HEK293 (cell line): Measurements from ENCODE around the gene RHPN2.

Experiments used
- KLF10 ChIP-seq: fragments of 450-650 bp; IDR thresholded peaks from 2 replicates; pipeline ENCODE4 v1.5.1; 2018; ENCODE audit warnings: missing biosample characterization, mild to moderate bottlenecking, missing genetic modification characterization
- KLF16 ChIP-seq: fragments of 450-650 bp; formaldehyde crosslinking; IDR thresholded peaks from 2 replicates; pipeline ENCODE4 v1.5.1; 2017; ENCODE audit warnings: missing biosample characterization, missing genetic modification characterization
- OSR2 ChIP-seq: fragments of 450-650 bp; formaldehyde crosslinking; IDR thresholded peaks from 2 replicates; pipeline ENCODE4 v1.5.1; 2016; ENCODE audit warnings: missing biosample characterization, missing genetic modification characterization
- OVOL3 ChIP-seq: fragments of 450-650 bp; formaldehyde crosslinking; IDR thresholded peaks from 2 replicates; pipeline ENCODE4 v1.5.1; 2016; ENCODE audit warnings: missing biosample characterization, missing genetic modification characterization
- RBAK ChIP-seq: fragments of 450-650 bp; formaldehyde crosslinking; IDR thresholded peaks from 2 replicates; pipeline ENCODE4 v1.5.1; 2016; ENCODE audit warnings: missing biosample characterization, missing genetic modification characterization
- SALL2 ChIP-seq: fragments of 450-650 bp; formaldehyde crosslinking; IDR thresholded peaks from 2 replicates; pipeline ENCODE4 v1.5.0; 2017; ENCODE audit warnings: missing biosample characterization, mild to moderate bottlenecking, missing genetic modification characterization, borderline replicate concordance
- ZBTB48 ChIP-seq: fragments of 450-650 bp; formaldehyde crosslinking; IDR thresholded peaks from 2 replicates; pipeline ENCODE4 v1.5.1; 2016; ENCODE audit warnings: missing biosample characterization, missing genetic modification characterization
- ZFP41 ChIP-seq: fragments of 450-650 bp; formaldehyde crosslinking; IDR thresholded peaks from 2 replicates; pipeline ENCODE4 v1.5.1; 2016; ENCODE audit warnings: missing biosample characterization, missing genetic modification characterization, borderline replicate concordance
- ZNF114 ChIP-seq: fragments of 450-650 bp; formaldehyde crosslinking; IDR thresholded peaks from 2 replicates; pipeline ENCODE4 v1.5.0; 2017; ENCODE audit warnings: missing biosample characterization, missing genetic modification characterization
- ZNF132 ChIP-seq: fragments of 450-650 bp; formaldehyde crosslinking; IDR thresholded peaks from 2 replicates; pipeline ENCODE4 v1.5.1; 2017; ENCODE audit warnings: missing biosample characterization, missing genetic modification characterization, borderline replicate concordance
- ZNF184 ChIP-seq: fragments of 450-650 bp; IDR thresholded peaks from 2 replicates; pipeline ENCODE4 v1.5.1; 2018; ENCODE audit warnings: missing biosample characterization, mild to moderate bottlenecking, missing genetic modification characterization
- ZNF335 ChIP-seq: fragments of 450-650 bp; formaldehyde crosslinking; conservative IDR thresholded peaks from 2 replicates; pipeline ENCODE4 v1.5.1; 2016; ENCODE audit warnings: missing biosample characterization, missing genetic modification characterization
- ZNF404 ChIP-seq: fragments of 450-650 bp; formaldehyde crosslinking; IDR thresholded peaks from 2 replicates; pipeline ENCODE4 v1.5.1; 2017; ENCODE audit warnings: missing biosample characterization, missing genetic modification characterization
- ZNF416 ChIP-seq: fragments of 450-650 bp; formaldehyde crosslinking; IDR thresholded peaks from 2 replicates; pipeline ENCODE4 v1.5.1; 2016; ENCODE audit warnings: missing biosample characterization, missing genetic modification characterization
- ZNF473 ChIP-seq: fragments of 450-650 bp; formaldehyde crosslinking; IDR thresholded peaks from 2 replicates; pipeline ENCODE4 v1.5.1; 2017; ENCODE audit warnings: missing biosample characterization, missing genetic modification characterization
- ZNF548 ChIP-seq: fragments of 450-650 bp; formaldehyde crosslinking; IDR thresholded peaks from 2 replicates; pipeline ENCODE4 v1.5.1; 2016; ENCODE audit warnings: missing biosample characterization, missing genetic modification characterization
- ZNF560 ChIP-seq: fragments of 450-650 bp; formaldehyde crosslinking; IDR thresholded peaks from 2 replicates; pipeline ENCODE4 v1.5.1; 2017; ENCODE audit warnings: missing biosample characterization, missing genetic modification characterization, borderline replicate concordance
- ZNF561 ChIP-seq: fragments of 450-650 bp; IDR thresholded peaks from 2 replicates; pipeline ENCODE4 v1.5.1; 2018; ENCODE audit warnings: missing biosample characterization, missing genetic modification characterization, borderline replicate concordance
- ZNF610 ChIP-seq: fragments of 450-650 bp; formaldehyde crosslinking; IDR thresholded peaks from 2 replicates; pipeline ENCODE4 v1.5.1; 2016; ENCODE audit warnings: missing biosample characterization, missing genetic modification characterization, borderline replicate concordance
- ZNF624 ChIP-seq: fragments of 450-650 bp; formaldehyde crosslinking; IDR thresholded peaks from 2 replicates; pipeline ENCODE4 v1.5.1; 2017; ENCODE audit warnings: missing biosample characterization, missing genetic modification characterization
- ZNF626 ChIP-seq: fragments of 450-650 bp; sonication (Bioruptor Pico); formaldehyde crosslinking; IDR thresholded peaks from 2 replicates; pipeline ENCODE4 v1.5.1; 2018; ENCODE audit warnings: missing biosample characterization, missing genetic modification characterization, inconsistent platforms
- ZNF660 ChIP-seq: fragments of 450-650 bp; IDR thresholded peaks from 2 replicates; pipeline ENCODE4 v1.5.1; 2018; ENCODE audit warnings: missing biosample characterization, mild to moderate bottlenecking, missing genetic modification characterization
- ZNF777 ChIP-seq: fragments of 450-650 bp; formaldehyde crosslinking; IDR thresholded peaks from 2 replicates; pipeline ENCODE4 v1.5.1; 2017; ENCODE audit warnings: missing biosample characterization, missing genetic modification characterization, borderline replicate concordance
- ZNF792 ChIP-seq: fragments of 450-650 bp; formaldehyde crosslinking; IDR thresholded peaks from 2 replicates; pipeline ENCODE4 v1.5.1; 2016; ENCODE audit warnings: missing biosample characterization, missing genetic modification characterization
- ZSCAN16 ChIP-seq: fragments of 450-650 bp; formaldehyde crosslinking; IDR thresholded peaks from 2 replicates; pipeline ENCODE4 v1.5.1; 2016; ENCODE audit warnings: missing biosample characterization, missing genetic modification characterization
- ZSCAN23 ChIP-seq: fragments of 450-650 bp; formaldehyde crosslinking; IDR thresholded peaks from 2 replicates; pipeline ENCODE4 v1.5.1; 2016; ENCODE audit warnings: missing biosample characterization, missing genetic modification characterization
- TF ChIP-seq, protein P1 (sequence below): fragments of 450-650 bp; formaldehyde crosslinking; IDR thresholded peaks from 2 replicates; pipeline ENCODE4 v1.5.1; 2016; ENCODE audit warnings: missing biosample characterization, missing genetic modification characterization
- TF ChIP-seq, protein P2 (sequence below): fragments of 450-650 bp; formaldehyde crosslinking; IDR thresholded peaks from 2 replicates; pipeline ENCODE4 v1.5.1; 2016; ENCODE audit warnings: missing biosample characterization, missing genetic modification characterization
- TF ChIP-seq, protein P3 (sequence below): fragments of 450-650 bp; formaldehyde crosslinking; IDR thresholded peaks from 2 replicates; pipeline ENCODE4 v1.5.1; 2017; ENCODE audit warnings: missing biosample characterization, missing genetic modification characterization
- TF ChIP-seq, protein P4 (sequence below): fragments of 450-650 bp; formaldehyde crosslinking; IDR thresholded peaks from 2 replicates; pipeline ENCODE4 v1.5.1; 2016; ENCODE audit warnings: missing biosample characterization, missing genetic modification characterization
- TF ChIP-seq, protein P5 (sequence below): fragments of 450-650 bp; formaldehyde crosslinking; IDR thresholded peaks from 2 replicates; pipeline ENCODE4 v1.5.1; 2016; ENCODE audit warnings: missing biosample characterization, missing genetic modification characterization

The RHPN2 gene

DNA sequence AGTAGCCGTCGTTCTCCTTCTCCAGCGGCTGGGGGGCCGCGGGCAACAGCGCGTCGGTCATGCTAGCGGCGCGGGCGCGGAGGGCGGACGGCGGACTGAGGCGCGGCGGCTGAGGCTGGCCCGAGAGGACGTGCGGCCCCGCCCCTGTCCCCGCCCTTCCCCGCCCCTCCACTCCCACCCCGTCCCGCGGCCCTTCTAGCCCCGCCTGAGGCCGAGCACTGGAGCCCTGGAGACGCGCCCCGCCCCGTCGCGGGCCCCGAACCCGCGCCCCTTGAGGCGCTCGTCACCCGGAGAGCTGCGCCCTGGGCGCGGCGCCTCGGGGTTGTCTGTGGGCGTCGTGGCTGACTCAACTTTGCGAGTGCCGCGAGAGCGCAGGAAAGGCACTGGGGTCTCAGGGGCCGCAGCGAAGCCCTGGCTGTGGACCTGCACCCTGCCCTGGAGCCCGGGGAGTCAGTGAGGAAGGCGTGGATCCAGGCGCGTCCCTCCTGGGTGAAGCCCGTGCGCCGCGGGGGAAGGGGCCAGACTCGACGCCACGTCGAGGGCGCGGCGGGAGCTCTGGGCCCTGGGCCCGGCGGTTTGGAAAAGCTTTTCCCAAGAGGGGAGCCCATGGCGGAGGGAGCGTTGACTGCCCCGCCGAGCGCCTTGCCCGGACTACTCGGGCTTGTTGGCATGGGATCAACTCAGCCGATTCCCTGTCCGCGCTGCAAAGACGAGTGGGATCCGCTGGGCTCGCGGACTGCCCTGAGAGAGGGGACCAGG is at the start of gene RHPN2 (continued):
- TF ChIP-seq, protein P1, sequence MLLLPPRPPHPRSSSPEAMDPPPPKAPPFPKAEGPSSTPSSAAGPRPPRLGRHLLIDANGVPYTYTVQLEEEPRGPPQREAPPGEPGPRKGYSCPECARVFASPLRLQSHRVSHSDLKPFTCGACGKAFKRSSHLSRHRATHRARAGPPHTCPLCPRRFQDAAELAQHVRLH (tag by site-specific recombination) = no peak
- TF ChIP-seq ZNF624 (tag by site-specific recombination) (no peak), ZNF777 (tag by site-specific recombination) (peak; percentile 96), KLF10 (tag by site-specific recombination) (0 out of 2 replicates have a peak, but pooled peaks have one; percentile 52), RBAK (no peak), ZNF114 (tag by site-specific recombination) (no peak), ZNF792 (tag by site-specific recombination) (no peak), ZNF404 (no peak), ZNF548 (tag by site-specific recombination) (no peak), ZNF473 (no peak), ZSCAN16 (tag by site-specific recombination) (no peak), OSR2 (tag by site-specific recombination) (no peak), ZNF416 (tag by site-specific recombination) (no peak), ZNF610 (no peak), ZNF335 (0 out of 2 replicates have a peak, but pooled peaks have one; percentile 31), ZSCAN23 (no peak), OVOL3 (tag by site-specific recombination) (no peak), SALL2 (no peak), KLF16 (tag by site-specific recombination) (no peak), ZBTB48 (tag by site-specific recombination) (peak; percentile 84), ZNF132 (no peak), ZNF626 (tag by site-specific recombination) (no peak), ZFP41 (tag by site-specific recombination) (no peak), ZNF660 (no peak), ZNF184 (no peak), ZNF560 (tag by site-specific recombination) (no peak), ZNF561 (tag by site-specific recombination) (peak; percentile 61; the same call in 1 of the 2 replicates)
- TF ChIP-seq, protein P2, sequence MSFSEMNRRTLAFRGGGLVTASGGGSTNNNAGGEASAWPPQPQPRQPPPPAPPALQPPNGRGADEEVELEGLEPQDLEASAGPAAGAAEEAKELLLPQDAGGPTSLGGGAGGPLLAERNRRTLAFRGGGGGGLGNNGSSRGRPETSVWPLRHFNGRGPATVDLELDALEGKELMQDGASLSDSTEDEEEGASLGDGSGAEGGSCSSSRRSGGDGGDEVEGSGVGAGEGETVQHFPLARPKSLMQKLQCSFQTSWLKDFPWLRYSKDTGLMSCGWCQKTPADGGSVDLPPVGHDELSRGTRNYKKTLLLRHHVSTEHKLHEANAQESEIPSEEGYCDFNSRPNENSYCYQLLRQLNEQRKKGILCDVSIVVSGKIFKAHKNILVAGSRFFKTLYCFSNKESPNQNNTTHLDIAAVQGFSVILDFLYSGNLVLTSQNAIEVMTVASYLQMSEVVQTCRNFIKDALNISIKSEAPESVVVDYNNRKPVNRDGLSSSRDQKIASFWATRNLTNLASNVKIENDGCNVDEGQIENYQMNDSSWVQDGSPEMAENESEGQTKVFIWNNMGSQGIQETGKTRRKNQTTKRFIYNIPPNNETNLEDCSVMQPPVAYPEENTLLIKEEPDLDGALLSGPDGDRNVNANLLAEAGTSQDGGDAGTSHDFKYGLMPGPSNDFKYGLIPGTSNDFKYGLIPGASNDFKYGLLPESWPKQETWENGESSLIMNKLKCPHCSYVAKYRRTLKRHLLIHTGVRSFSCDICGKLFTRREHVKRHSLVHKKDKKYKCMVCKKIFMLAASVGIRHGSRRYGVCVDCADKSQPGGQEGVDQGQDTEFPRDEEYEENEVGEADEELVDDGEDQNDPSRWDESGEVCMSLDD (tag by site-specific recombination) = no peak; the same call in 1 of the 2 replicates
- TF ChIP-seq, protein P3, sequence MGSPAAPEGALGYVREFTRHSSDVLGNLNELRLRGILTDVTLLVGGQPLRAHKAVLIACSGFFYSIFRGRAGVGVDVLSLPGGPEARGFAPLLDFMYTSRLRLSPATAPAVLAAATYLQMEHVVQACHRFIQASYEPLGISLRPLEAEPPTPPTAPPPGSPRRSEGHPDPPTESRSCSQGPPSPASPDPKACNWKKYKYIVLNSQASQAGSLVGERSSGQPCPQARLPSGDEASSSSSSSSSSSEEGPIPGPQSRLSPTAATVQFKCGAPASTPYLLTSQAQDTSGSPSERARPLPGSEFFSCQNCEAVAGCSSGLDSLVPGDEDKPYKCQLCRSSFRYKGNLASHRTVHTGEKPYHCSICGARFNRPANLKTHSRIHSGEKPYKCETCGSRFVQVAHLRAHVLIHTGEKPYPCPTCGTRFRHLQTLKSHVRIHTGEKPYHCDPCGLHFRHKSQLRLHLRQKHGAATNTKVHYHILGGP (tag by site-specific recombination) = no peak
- TF ChIP-seq, protein P4, sequence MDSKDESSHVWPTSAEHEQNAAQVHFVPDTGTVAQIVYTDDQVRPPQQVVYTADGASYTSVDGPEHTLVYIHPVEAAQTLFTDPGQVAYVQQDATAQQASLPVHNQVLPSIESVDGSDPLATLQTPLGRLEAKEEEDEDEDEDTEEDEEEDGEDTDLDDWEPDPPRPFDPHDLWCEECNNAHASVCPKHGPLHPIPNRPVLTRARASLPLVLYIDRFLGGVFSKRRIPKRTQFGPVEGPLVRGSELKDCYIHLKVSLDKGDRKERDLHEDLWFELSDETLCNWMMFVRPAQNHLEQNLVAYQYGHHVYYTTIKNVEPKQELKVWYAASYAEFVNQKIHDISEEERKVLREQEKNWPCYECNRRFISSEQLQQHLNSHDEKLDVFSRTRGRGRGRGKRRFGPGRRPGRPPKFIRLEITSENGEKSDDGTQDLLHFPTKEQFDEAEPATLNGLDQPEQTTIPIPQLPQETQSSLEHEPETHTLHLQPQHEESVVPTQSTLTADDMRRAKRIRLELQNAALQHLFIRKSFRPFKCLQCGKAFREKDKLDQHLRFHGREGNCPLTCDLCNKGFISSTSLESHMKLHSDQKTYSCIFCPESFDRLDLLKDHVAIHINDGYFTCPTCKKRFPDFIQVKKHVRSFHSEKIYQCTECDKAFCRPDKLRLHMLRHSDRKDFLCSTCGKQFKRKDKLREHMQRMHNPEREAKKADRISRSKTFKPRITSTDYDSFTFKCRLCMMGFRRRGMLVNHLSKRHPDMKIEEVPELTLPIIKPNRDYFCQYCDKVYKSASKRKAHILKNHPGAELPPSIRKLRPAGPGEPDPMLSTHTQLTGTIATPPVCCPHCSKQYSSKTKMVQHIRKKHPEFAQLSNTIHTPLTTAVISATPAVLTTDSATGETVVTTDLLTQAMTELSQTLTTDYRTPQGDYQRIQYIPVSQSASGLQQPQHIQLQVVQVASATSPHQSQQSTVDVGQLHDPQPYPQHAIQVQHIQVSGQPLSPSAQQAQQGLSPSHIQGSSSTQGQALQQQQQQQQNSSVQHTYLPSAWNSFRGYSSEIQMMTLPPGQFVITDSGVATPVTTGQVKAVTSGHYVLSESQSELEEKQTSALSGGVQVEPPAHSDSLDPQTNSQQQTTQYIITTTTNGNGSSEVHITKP = no peak
- TF ChIP-seq, protein P5, sequence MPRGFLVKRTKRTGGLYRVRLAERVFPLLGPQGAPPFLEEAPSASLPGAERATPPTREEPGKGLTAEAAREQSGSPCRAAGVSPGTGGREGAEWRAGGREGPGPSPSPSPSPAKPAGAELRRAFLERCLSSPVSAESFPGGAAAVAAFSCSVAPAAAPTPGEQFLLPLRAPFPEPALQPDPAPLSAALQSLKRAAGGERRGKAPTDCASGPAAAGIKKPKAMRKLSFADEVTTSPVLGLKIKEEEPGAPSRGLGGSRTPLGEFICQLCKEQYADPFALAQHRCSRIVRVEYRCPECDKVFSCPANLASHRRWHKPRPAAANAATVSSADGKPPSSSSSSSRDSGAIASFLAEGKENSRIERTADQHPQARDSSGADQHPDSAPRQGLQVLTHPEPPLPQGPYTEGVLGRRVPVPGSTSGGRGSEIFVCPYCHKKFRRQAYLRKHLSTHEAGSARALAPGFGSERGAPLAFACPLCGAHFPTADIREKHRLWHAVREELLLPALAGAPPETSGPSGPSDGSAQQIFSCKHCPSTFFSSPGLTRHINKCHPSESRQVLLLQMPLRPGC (tag by site-specific recombination) = no peak
